Effector memory CD8-positive, alpha-beta T cell (primary cell): Measurements from ENCODE around the gene WBP2.
"Not testable (repeated sequence)": the region's sequence is repeated elsewhere in the genome, so short reads cannot be mapped to it uniquely, and the experiment has no call there.

ENCODE experiments used
- ATAC-seq: fragments of 150-1000 bp; cut with Tn5 transposase; replicated peaks from 2 replicates; pipeline ENCODE4 v1.10.0; 2021; ENCODE audit warnings: mild to moderate bottlenecking, moderate library complexity
- DNase-seq, 3 experiments: peaks; one replicate each; pipeline ENCODE4 v3.0.0; 2021
- H3K27ac Mint-ChIP-seq, 2 donors: one replicate each; pipeline ENCODE4 v1.8.0; 2022; ENCODE audit warnings: mild to moderate bottlenecking in 2 of 2, mixed read lengths in 2 of 2, moderate library complexity in 2 of 2
- H3K27me3 Mint-ChIP-seq, 2 donors: one replicate each; pipeline ENCODE4 v1.8.0; 2022; ENCODE audit warnings: mixed read lengths in 2 of 2
- H3K36me3 Mint-ChIP-seq: one replicate; pipeline ENCODE4 v1.8.0; 2022; ENCODE audit warnings: mild to moderate bottlenecking, moderate library complexity, mixed read lengths; ENCODE audit not compliant: insufficient read depth
- H3K4me1 Mint-ChIP-seq, 2 donors: one replicate each; pipeline ENCODE4 v1.8.0; 2022; ENCODE audit warnings: low read depth in 2 of 2, mixed read lengths in 2 of 2
- H3K4me3 Mint-ChIP-seq, 2 donors: one replicate each; pipeline ENCODE4 v1.8.0; 2022; ENCODE audit warnings: mild to moderate bottlenecking in 2 of 2, mixed read lengths in 2 of 2, moderate library complexity in 2 of 2
- H3K9me3 Mint-ChIP-seq, 2 donors: one replicate each; pipeline ENCODE4 v1.8.0; 2022; ENCODE audit warnings: mixed read lengths in 2 of 2

Gene WBP2

DNA sequence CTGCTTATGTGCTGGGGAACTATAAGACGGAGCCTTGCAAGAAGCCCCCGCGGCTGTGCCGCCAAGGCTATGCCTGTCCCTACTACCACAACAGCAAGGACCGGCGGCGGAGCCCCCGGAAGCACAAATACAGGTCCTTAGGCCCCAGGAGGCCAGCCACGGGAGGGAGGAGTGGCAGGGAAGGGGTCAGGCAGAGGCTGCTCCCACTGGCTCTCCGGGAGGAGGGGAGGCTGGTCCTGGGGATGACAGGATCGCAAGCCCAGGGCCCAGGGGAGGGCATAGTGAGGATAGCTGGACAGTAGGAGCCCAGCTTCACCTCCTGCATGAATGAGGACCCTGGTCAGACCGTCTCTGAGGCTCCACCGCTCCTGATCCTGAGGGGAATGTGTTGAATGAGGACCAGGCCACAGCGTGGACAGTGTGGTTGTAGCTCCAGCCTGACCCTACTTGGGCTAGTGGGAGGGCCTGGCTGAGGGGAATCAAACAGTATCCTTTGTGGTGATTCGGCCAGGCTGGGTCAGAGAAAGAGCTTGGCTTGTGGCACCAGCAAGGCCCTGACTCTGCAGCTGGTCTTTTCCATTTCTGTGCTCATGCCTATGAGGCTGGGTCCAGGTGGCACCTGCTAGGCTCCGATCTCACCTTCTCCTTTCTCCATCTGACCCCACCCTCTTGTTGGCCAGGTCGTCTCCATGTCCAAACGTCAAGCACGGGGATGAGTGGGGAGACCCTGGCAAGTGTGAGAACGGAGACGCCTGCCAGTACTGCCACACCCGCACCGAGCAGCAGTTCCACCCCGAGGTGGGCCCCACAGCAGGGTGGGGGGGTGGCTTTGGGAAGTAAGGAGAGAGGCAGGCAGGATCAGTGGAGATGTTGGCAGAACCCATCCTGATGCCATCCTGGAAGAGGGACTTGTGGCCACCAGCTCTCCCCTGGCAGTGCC is 41.8 kb downstream of the WBP2 start:
- Mint-ChIP-seq H3K4me3 (no peak overlapping the region), H3K27me3 (no peaks in the 10 kb centered on the region), H3K4me1 (peaks cover 3% of the 10 kb centered on the region in 2 donors), H3K36me3 (peaks cover 15% of the 10 kb centered on the region), H3K9me3 (no peaks in the 10 kb centered on the region), H3K27ac (peak overlapping the region in 1 of 2 donors; percentile 14)
- no peak for ATAC-seq
- DNase-seq: no peak

DNA sequence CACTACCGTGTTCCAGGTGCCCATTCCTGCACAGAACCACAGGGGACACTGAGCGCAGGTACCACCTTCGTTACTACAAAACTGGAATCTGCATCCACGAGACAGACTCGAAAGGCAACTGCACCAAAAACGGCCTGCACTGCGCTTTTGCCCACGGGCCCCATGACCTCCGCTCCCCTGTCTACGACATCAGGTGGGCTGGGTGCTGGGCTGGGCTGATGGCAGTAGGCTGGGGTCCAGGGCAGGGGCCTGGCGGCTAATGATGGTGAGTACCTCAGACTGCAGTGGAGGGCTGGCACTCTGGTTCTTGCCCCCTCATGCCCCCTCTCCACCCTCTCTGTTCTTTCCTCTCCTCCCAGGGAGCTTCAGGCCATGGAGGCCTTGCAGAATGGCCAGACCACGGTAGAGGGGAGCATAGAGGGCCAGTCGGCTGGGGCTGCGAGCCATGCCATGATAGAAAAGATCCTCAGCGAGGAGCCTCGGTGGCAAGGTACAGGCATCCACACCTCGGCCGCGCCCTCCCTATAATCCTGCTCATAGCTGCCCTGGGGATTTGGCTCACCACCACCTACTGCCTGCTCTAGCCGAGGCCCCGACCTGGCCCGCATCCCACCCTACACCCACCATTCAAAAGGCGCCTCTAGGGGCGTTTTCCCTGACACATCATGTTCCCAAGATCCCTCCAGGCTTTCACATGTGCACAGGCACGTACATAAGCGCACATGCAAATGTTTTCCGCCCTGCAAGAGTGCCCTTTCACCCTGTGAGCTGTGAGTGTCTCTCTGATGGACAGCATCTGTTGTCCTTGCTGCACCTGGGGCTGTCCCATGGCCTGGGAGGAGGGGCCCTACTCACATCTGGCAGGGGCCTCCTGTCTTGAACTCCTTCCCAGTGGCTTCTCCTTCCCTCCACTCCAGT is 42.8 kb downstream of the WBP2 start:
- H3K9me3 Mint-ChIP-seq: no peaks in the 10 kb centered on the region
- H3K36me3 Mint-ChIP-seq: peaks cover 15% of the 10 kb centered on the region
- H3K27me3 Mint-ChIP-seq: no peaks in the 10 kb centered on the region
- DNase-seq (no peak), ATAC-seq (no peak)
- peak overlapping the region in 1 of 2 donors; percentile 14 for H3K27ac Mint-ChIP-seq
- peaks cover 3 to 7% of the 10 kb centered on the region in 2 donors for H3K4me1 Mint-ChIP-seq
- no peak overlapping the region for H3K4me3 Mint-ChIP-seq

DNA sequence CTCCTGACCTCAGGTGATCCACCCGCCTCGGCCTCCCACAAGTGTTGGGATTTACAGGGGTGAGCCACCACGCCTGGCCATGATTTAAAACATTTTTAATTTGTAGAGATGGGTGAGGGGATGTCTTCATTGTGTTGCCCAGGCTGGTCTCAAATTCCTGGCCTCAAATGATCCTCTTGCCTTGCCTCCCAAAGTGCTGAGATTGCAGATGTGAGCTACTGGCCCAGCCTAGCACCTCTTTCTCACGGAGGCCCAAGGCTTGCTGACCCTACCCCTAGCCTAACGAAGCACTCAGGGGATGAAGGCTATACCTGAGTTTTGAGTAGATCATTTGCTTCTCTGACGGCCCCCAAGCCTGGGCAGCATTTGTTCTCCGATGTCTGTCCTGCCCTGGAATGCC is 44.0 kb downstream of the WBP2 start:
- Mint-ChIP-seq H3K27me3 (no peaks in the 10 kb centered on the region), H3K36me3 (peaks cover 15% of the 10 kb centered on the region), H3K4me3 (no peak overlapping the region), H3K9me3 (no peaks in the 10 kb centered on the region), H3K27ac (no peak overlapping the region), H3K4me1 (peaks cover 3 to 7% of the 10 kb centered on the region in 2 donors)
- no peak for ATAC-seq
- no peak for DNase-seq

DNA sequence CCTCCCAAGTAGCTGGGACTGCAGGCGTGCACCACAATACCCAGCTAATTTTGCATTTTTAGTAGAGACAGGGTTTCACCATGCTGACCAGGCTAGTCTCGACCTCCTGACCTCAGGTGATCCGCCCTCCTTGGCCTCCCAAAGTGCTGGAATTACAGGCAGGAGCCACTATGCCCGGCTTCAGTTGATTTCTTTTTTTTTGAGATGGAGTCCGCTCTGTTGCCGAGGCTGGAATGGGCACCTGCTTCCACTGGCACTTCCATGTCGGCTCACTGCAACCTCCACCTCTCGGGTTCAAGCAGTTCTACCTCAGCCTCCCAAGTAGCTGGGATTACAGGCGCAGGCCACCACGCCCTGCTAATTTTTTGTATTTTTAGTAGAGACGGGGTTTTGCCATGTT is 44.4 kb downstream of the WBP2 start:
- not testable (repeated sequence) for ATAC-seq, H3K4me1 Mint-ChIP-seq, H3K27me3 Mint-ChIP-seq, H3K4me3 Mint-ChIP-seq, H3K9me3 Mint-ChIP-seq, DNase-seq, H3K27ac Mint-ChIP-seq
- peaks cover 15% of the 10 kb centered on the region for H3K36me3 Mint-ChIP-seq

DNA sequence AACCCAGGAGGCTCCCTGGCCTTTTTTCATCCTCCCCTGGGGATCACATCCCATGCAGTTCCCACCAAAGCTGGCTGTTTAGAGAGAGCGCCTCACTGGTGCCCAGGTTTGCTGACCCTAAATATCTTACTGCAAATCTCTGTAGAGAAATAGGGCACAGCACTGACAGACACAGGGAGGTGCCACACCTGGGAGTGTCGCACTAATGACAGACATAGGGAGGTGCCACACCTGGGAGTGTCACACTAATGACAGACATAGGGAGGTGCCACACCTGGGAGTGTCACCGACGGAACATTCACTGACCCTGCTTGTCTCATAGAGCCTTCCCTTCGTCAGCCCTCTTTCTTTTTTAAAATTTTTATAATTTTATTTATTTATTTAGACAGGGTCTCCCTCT is 44.9 kb downstream of the WBP2 start:
- H3K27me3 Mint-ChIP-seq: no peaks in the 10 kb centered on the region
- H3K36me3 Mint-ChIP-seq: peaks cover 15% of the 10 kb centered on the region
- H3K4me1 Mint-ChIP-seq: peaks cover 3 to 7% of the 10 kb centered on the region in 2 donors
- DNase-seq (no peak), ATAC-seq (no peak)
- H3K4me3 Mint-ChIP-seq: no peak overlapping the region
- peak overlapping the region in 1 of 2 donors; percentile 26 for H3K27ac Mint-ChIP-seq
- no peaks in the 10 kb centered on the region for H3K9me3 Mint-ChIP-seq

DNA sequence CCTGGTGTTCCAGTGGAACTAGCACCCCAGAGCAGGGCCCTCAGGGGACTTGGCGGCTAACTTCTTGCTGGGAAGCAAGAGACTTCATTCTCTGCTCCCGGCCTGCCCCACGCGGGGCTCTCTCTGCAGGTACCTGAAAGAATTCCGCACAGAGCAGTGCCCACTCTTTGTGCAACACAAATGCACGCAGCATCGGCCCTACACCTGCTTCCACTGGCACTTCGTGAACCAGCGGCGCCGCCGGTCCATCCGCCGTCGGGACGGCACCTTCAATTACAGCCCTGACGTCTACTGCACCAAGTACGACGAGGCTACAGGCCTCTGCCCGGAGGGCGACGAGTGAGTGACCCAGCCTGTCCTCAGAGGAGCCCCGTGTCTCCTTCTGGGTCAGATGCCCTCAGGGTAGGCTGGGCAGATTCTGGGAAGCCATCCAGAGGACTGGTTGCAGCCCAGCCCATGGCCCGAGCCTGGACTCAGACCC is 45.5 kb downstream of the WBP2 start:
- ATAC-seq: no peak
- H3K27me3 Mint-ChIP-seq: no peaks in the 10 kb centered on the region
- H3K36me3 Mint-ChIP-seq: peaks cover 11% of the 10 kb centered on the region

DNA sequence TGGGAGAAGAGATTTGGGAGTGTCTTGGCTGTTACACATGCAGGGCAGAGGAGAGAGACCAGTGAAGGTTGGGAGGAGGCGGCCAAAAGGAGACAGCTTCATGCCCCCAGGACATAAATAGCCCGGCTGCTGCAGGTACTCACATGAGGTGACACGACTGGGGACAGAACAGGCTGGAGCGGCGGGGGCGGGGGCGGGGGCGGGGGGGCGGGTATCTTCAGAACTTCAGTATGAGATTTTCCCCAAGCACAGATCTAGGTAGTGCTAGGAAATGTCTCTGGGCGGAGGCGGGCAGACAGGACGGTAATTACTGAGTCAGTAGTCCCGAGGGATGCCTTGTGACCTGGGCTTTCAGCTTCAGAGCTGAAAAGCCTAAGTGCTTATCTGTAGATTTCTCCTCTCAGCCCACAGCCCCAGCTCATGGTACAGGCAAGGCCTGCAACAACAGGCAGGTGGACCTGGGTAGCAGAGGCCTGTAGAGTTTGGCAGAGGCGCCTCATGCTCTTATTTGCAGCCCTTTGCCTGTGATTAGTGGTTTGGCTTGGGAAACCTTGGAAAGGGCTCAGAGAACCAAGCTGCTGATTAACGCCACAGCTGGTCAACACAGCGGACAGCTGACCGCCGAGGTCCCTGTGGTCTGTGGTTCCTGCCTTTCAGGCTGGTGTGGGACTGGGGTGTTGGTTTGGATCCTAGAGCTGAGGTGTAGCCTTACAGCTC is 46.1 kb downstream of the WBP2 start:
- no peaks in the 10 kb centered on the region for H3K9me3 Mint-ChIP-seq
- no peak overlapping the region for H3K4me3 Mint-ChIP-seq
- peak overlapping the region in 1 of 2 donors; percentile 89 for H3K27ac Mint-ChIP-seq
- ATAC-seq (no peak), DNase-seq (no peak)
- peaks cover 17% of the 10 kb centered on the region for H3K36me3 Mint-ChIP-seq
- no peaks in the 10 kb centered on the region for H3K27me3 Mint-ChIP-seq
- H3K4me1 Mint-ChIP-seq: peaks cover 3 to 7% of the 10 kb centered on the region in 2 donors

More for the DNA sequence above, 45.5 kb downstream of the WBP2 start:
- no peaks in the 10 kb centered on the region for H3K9me3 Mint-ChIP-seq
- H3K27ac Mint-ChIP-seq: peak overlapping the region in 1 of 2 donors; percentile 26
- H3K4me3 Mint-ChIP-seq: no peak overlapping the region
- no peak for DNase-seq
- H3K4me1 Mint-ChIP-seq: peaks cover 3 to 7% of the 10 kb centered on the region in 2 donors

DNA sequence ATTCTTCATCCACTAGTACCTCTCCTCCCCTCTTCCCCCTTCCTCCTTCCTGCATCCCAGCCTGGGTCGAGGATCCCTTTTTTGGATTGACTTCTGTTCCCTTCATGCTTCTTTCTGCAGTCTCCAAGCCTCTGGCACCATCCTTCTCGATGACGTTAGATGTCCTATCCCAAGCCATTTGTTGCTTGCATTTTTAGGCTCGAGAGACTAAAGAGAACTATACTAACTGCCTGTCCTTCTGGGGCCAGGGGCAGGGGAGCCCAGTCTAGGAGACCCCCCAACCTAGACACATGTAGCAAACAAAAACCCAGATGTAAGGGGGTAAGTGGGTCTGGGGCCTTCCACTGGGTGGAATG is 46.6 kb downstream of the WBP2 start:
- no peak for DNase-seq
- no peaks in the 10 kb centered on the region for H3K27me3 Mint-ChIP-seq
- H3K36me3 Mint-ChIP-seq: peaks cover 14% of the 10 kb centered on the region
- ATAC-seq: no peak
- peaks cover 3 to 8% of the 10 kb centered on the region in 2 donors for H3K4me1 Mint-ChIP-seq
- peak overlapping the region in 1 of 2 donors; percentile 89 for H3K27ac Mint-ChIP-seq
- no peaks in the 10 kb centered on the region for H3K9me3 Mint-ChIP-seq
- H3K4me3 Mint-ChIP-seq: no peak overlapping the region

DNA sequence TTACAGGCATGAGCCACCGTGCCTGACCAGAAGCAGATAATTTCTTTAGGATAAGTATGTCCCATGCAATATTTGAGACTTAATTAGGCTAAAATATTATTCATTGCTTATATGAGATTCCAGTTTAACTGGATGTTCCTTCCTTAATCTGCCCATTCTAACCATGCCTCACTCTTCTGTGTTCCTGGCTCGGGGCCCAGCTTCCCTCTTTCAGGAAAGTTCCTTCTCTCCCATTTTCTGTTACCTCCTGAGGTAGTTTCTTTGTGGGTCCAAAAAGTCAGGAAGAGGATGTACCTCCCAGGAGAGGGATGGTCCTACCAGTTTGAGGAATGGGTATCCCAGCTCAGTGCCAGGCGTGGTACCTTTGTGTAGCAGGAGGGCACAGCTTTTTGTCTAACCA is 47.3 kb downstream of the WBP2 start:
- Mint-ChIP-seq H3K4me1 (peaks cover 3 to 10% of the 10 kb centered on the region in 2 donors), H3K9me3 (no peaks in the 10 kb centered on the region), H3K27ac (peak overlapping the region; percentile 62 to 89), H3K36me3 (peaks cover 13% of the 10 kb centered on the region), H3K27me3 (no peaks in the 10 kb centered on the region), H3K4me3 (no peak overlapping the region)
- ATAC-seq (no peak), DNase-seq (no peak)

DNA sequence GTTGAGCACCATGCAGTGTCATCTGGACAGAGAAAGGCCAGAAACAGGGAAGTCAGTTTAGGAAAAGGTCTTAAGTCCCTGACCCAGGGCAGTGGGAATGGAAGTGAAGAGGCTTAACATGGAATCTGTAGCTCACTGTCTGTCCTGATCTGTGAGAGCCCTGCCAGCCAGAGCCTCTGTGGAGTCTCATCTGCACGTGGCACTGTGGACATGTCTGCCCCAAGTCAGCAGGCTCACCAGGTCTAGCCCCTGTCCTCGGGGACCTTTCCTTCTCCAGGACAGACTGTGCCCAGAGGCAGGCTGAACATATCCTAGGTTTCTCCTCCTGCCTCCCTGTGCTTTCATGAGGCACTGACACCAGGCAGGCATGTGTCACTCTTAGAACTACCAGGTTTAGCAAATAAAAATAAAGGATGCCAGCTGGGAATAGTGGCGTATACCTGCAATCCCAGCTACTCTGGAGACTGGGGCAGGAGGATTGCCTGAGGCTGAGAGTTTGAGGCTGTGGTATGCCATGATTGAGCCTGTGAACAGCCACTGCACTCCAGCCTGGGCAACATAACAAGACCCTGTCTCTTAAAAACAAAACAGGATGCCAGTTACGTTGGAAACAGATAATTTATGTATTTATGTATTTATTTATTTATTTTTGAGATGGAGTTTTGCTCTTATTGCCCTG is 48.2 kb downstream of the WBP2 start:
- H3K4me1 Mint-ChIP-seq: peaks cover 3 to 10% of the 10 kb centered on the region in 2 donors
- no peak overlapping the region for H3K4me3 Mint-ChIP-seq
- ATAC-seq (no peak), DNase-seq (no peak)
- H3K27me3 Mint-ChIP-seq: no peaks in the 10 kb centered on the region
- H3K27ac Mint-ChIP-seq: no peak overlapping the region
- H3K9me3 Mint-ChIP-seq: no peaks in the 10 kb centered on the region
- peaks cover 22% of the 10 kb centered on the region for H3K36me3 Mint-ChIP-seq

DNA sequence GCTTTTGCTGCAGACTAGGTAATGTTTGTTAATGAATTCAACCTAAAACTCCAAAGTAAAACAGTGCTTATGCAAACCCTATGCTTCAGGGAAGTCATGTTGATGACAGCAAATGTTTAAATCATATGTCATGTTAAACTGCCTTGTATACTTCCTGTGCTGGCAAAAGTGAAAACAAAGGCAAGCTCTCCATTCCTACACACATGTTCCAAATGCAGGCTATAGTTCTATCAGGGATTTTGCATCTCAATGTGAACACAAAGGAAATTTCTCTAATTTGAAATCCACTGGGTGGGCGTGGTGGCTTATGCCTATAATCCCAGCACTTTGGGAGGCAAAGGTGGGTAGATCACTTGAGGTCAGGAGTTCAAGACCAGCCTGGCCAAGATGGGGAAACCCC is 51.3 kb downstream of the WBP2 start:
- no peak overlapping the region for H3K4me3 Mint-ChIP-seq
- H3K36me3 Mint-ChIP-seq: peaks cover 35% of the 10 kb centered on the region
- H3K27me3 Mint-ChIP-seq: no peaks in the 10 kb centered on the region
- DNase-seq (no peak), ATAC-seq (no peak)
- H3K4me1 Mint-ChIP-seq: peaks cover 3 to 10% of the 10 kb centered on the region in 2 donors
- H3K9me3 Mint-ChIP-seq: no peaks in the 10 kb centered on the region
- peak overlapping the region in 1 of 2 donors; percentile 63 for H3K27ac Mint-ChIP-seq

DNA sequence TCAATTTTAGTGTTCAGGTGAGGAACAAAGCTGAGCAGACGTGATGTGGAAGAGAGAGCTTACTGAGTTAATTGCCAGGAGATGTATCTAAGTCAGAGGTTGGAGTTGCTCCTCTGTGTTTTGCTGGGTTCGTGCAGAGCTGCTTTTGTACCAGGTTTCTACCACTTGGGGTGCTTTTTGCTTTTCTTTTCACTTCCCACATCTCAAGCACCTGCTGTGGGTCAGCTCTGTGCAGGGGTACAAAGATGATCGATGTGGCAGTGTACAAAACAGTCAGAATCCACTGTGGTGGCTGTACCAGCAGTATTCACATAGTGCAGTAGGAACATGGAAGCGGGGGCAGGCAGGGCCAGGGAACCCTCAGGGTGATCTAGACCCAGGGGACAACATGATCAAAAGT is 55.7 kb downstream of the WBP2 start:
- DNase-seq (no peak), ATAC-seq (no peak)
- no peak overlapping the region for H3K27ac Mint-ChIP-seq
- H3K4me3 Mint-ChIP-seq: no peak overlapping the region
- no peaks in the 10 kb centered on the region for H3K9me3 Mint-ChIP-seq
- no peaks in the 10 kb centered on the region for H3K27me3 Mint-ChIP-seq
- peaks cover 45% of the 10 kb centered on the region for H3K36me3 Mint-ChIP-seq
- peaks cover 0 to 7% of the 10 kb centered on the region in 2 donors for H3K4me1 Mint-ChIP-seq
